ENCODE data around the gene LCAT.

DNA sequence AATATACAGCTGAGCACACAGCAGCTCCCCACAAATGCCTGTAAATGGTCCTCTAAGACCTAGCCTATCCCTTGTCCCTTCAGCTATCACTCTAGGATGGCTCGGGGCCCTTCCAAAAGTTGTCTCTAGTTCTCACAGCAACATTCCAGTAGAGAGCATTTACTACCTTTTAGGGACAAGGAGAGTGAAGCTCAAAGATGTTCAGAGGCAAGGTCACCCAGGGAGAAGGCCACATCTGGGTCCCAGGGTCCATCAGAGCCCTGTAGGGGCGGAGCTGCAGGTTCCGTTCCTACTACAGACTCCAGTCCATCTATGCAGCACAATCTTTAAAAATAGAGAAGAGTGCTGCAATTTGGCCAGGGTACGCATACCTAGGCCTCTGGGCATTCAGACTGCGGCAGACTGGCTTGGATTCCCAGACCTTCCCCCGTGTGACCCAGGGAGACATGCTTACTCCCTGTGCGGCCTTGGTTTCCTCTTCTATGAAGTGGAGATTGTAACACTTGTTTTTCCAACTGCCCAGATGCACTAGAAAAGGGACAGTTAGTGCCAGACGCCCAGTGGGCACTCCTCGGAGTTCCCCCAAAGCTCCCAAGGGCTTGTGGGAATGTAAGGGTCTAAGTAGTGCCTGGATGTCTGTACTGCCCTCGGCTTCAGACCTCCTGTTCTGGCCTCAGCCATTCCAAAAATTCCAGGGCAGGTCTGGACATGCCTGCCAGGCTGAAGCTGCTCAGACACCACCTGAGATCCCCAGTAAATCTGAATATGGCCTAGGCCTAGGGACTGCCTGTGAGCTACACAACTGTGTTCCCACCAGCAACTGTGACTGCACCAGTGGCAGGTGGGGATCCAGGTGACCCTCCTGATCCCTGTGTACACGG lies 22.0 kb upstream of the LCAT start:
- TF ChIP-seq TAF1 (IDR thresholded peaks at IDR 0.05; ENCODE audit: borderline replicate concordance, low read depth, low read length) (no peak), CHD2 (IDR thresholded peaks at IDR 0.05; ENCODE audit: low read length, partially characterized antibody) (no peak), POLR2AphosphoS5 (IDR thresholded peaks at IDR 0.05; ENCODE audit: low read depth, low read length) (no peak)
- TF ChIP-seq, protein P1, sequence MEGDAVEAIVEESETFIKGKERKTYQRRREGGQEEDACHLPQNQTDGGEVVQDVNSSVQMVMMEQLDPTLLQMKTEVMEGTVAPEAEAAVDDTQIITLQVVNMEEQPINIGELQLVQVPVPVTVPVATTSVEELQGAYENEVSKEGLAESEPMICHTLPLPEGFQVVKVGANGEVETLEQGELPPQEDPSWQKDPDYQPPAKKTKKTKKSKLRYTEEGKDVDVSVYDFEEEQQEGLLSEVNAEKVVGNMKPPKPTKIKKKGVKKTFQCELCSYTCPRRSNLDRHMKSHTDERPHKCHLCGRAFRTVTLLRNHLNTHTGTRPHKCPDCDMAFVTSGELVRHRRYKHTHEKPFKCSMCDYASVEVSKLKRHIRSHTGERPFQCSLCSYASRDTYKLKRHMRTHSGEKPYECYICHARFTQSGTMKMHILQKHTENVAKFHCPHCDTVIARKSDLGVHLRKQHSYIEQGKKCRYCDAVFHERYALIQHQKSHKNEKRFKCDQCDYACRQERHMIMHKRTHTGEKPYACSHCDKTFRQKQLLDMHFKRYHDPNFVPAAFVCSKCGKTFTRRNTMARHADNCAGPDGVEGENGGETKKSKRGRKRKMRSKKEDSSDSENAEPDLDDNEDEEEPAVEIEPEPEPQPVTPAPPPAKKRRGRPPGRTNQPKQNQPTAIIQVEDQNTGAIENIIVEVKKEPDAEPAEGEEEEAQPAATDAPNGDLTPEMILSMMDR (IDR thresholded peaks at IDR 0.05): no peak

All from SK-N-SH (cell line).